OCI-LY7 (cell line): ENCODE results near the gene GPATCH3. TPM values are rescaled to one million over a fixed set of nuclear protein-coding genes. Genes with fewer than 3 reads are reported as not detected.

Experiments used
- BruUV-seq: library from RNA; stranded (reverse); fragments of 400-500 nt; replicated peaks from 2 replicates; lab custom pipeline; 2021; lab: Mats Ljungman, UMichigan
- CTCF ChIA-PET: fragments of 300-600 bp; sonication (Branson Sonifier 250); formaldehyde crosslinking; loops from one replicate; lab custom pipeline; 2022; ENCODE audit warnings: antibody characterized with exemption; ENCODE audit not compliant: unreplicated experiment; lab: Charles Lee
- POLR2A ChIA-PET: fragments of 300-600 bp; sonication (Branson Sonifier 250); formaldehyde crosslinking; loops from one replicate; lab custom pipeline; 2022; ENCODE audit warnings: antibody characterized with exemption; lab: Charles Lee
- DNase-seq: peaks from one replicate; pipeline ENCODE4 v3.0.0-alpha.2; 2015; ENCODE audit warnings: low spot score
- H2AFZ ChIP-seq: fragments of 200-600 bp; sonication (generic), shearing (Covaris generic); 2 replicates; pipeline ENCODE4 v1.6.1; 2014; ENCODE audit warnings: mild to moderate bottlenecking, antibody characterized with exemption, low read length, moderate library complexity
- H3K27ac ChIP-seq: fragments of 200-600 bp; sonication (generic); 2 replicates; pipeline ENCODE4 v1.5.1; 2014; ENCODE audit warnings: mixed run types, low read depth, mild to moderate bottlenecking, moderate library complexity, low read length, inconsistent platforms; ENCODE audit not compliant: poor library complexity, severe bottlenecking
- H3K36me3 ChIP-seq: fragments of 200-600 bp; sonication (generic); 2 replicates; pipeline ENCODE4 v1.6.1; 2014; ENCODE audit warnings: mild to moderate bottlenecking, antibody characterized with exemption, low read length, moderate library complexity, mixed read lengths; ENCODE audit not compliant: insufficient read depth
- H3K4me1 ChIP-seq: fragments of 200-600 bp; sonication (generic); 2 replicates; pipeline ENCODE4 v1.5.1; 2014; ENCODE audit warnings: mild to moderate bottlenecking, low read length; ENCODE audit not compliant: insufficient read depth, poor library complexity, severe bottlenecking
- H3K4me2 ChIP-seq: fragments of 200-600 bp; sonication (generic); 2 replicates; pipeline ENCODE4 v1.6.1; 2014; ENCODE audit warnings: mild to moderate bottlenecking, low read length
- H3K4me3 ChIP-seq: fragments of 200-600 bp; sonication (generic); 2 replicates; pipeline ENCODE4 v1.5.1; 2014; ENCODE audit warnings: mild to moderate bottlenecking, low read depth, low read length; ENCODE audit not compliant: poor library complexity, severe bottlenecking
- H3K79me2 ChIP-seq: fragments of 200-600 bp; sonication (generic); 2 replicates; pipeline ENCODE4 v1.6.1; 2016; ENCODE audit warnings: low read depth, mild to moderate bottlenecking, low read length, moderate library complexity, mixed read lengths; ENCODE audit not compliant: insufficient read depth
- H3K9me2 ChIP-seq: fragments of 200-600 bp; sonication (generic); 2 replicates; pipeline ENCODE4 v1.6.1; 2016; ENCODE audit warnings: mild to moderate bottlenecking, low read length, mixed read lengths; ENCODE audit not compliant: insufficient read depth
- H3K9me3 ChIP-seq: fragments of 200-600 bp; sonication (generic); 2 replicates; pipeline ENCODE4 v1.6.1; 2014; ENCODE audit warnings: mild to moderate bottlenecking, mixed run types, low read length, mixed read lengths
- H4K20me1 ChIP-seq: fragments of 200-600 bp; sonication (generic); 2 replicates; pipeline ENCODE4 v1.6.1; 2014; ENCODE audit warnings: mild to moderate bottlenecking, antibody characterized with exemption, low read length, moderate library complexity, mixed read lengths; ENCODE audit not compliant: insufficient read depth
- EZH2phosphoT487 ChIP-seq: fragments of 200-600 bp; sonication (generic); IDR thresholded peaks from 2 replicates; pipeline ENCODE4 v1.6.1; 2018; ENCODE audit warnings: low read depth, borderline replicate concordance, mild to moderate bottlenecking, mixed run types, antibody characterized with exemption, low read length, moderate library complexity, mixed read lengths
- intact Hi-C: fragments of 100-400 bp; cut with micrococcal nuclease; formaldehyde crosslinking; loops from one replicate; pipeline ENCODE4 v1.10.0; 2022; ENCODE audit not compliant: unreplicated experiment
- total RNA-seq, 2 experiments: library from RNA; depleted of rRNA in 1 of 2; stranded (reverse); fragments of >200 nt in 1 of 2; shearing (Covaris generic) in 1 of 2; gene quantifications; 2 replicates each; pipeline ENCODE4 v1.2.3, GENCODE V29; 2014 to 2022
- TF ChIP-seq, protein P1 (sequence below): fragments of 200-600 bp; sonication (generic); conservative IDR thresholded peaks from 2 replicates; pipeline ENCODE4 v1.5.1; 2014; ENCODE audit warnings: mild to moderate bottlenecking, antibody characterized with exemption, low read length, moderate library complexity, mixed read lengths

The GPATCH3 gene
- total RNA-seq, 2 experiments from 2014 or later = 9.2 to 15.2 TPM

DNA sequence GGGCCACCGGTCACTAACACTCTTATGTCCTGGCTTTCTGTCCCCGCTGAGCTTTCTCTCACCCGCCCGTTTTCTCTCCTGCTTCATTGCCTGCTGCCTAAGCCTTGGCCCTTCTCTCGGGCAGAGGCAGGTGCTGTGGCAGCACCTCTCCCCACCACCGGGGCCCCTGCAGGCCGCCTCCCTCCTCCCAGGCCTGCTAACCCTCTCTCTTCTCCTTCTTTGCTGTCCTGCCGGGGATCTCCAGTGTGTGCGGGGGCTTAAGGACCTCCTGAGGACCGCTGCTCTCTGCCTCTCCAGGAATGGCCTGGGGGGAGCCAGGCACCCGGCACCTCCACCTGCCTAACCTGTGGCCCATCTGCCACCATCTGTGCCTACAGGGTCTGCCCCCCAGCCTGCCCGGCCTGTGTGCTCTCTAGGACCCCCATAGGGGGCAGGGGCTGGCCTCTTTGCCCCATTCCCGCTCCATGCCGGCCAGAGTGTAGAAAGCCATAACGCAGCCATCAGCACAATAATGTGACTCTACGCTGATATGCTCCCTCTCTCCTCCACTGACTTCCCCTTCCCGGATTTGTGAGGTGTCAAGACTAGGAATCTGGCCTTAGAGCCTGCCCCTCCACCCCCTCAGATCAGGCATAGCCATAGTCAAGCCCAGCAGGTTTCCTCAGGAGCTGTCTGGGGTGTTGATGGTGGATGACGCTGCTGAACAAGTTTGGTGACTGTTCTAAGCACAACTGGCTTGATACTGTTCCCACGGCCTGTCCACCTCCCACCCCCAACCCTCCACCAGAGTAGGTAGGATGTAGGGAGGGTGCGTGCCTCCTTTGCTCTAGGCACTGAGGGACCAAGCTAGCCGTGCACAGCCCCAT, 43.4 kb downstream of the GPATCH3 start:
- Histone ChIP-seq H4K20me1 (no peaks in the 10 kb centered on the region), H3K27ac (no peak overlapping the region), H2AFZ (no peak overlapping the region), H3K4me1 (no peaks in the 10 kb centered on the region), H3K4me3 (no peak overlapping the region), H3K9me3 (no peaks in the 10 kb centered on the region), H3K79me2 (no peaks in the 10 kb centered on the region), H3K4me2 (no peak overlapping the region), H3K9me2 (no peaks in the 10 kb centered on the region), H3K36me3 (peaks cover 25% of the 10 kb centered on the region; the same call in 1 of the 2 replicates)
- ChIA-PET CTCF (no interaction called here), POLR2A (interaction anchor here (0.7 to 3.6 kb wide), 2 partner anchors 8 to 14 kb away, joined by 3 to 15 read pairs; no protein-coding TSS in a partner anchor)
- BruUV-seq = no TSS peak
- TF ChIP-seq, protein P1, sequence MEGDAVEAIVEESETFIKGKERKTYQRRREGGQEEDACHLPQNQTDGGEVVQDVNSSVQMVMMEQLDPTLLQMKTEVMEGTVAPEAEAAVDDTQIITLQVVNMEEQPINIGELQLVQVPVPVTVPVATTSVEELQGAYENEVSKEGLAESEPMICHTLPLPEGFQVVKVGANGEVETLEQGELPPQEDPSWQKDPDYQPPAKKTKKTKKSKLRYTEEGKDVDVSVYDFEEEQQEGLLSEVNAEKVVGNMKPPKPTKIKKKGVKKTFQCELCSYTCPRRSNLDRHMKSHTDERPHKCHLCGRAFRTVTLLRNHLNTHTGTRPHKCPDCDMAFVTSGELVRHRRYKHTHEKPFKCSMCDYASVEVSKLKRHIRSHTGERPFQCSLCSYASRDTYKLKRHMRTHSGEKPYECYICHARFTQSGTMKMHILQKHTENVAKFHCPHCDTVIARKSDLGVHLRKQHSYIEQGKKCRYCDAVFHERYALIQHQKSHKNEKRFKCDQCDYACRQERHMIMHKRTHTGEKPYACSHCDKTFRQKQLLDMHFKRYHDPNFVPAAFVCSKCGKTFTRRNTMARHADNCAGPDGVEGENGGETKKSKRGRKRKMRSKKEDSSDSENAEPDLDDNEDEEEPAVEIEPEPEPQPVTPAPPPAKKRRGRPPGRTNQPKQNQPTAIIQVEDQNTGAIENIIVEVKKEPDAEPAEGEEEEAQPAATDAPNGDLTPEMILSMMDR = no peak
- TF ChIP-seq EZH2phosphoT487 = no peak
- intact Hi-C loops = no loop called here
- no peak for DNase-seq

- BruUV-seq = no TSS peak
- no peaks in the 10 kb centered on the region for H3K9me3 ChIP-seq
- H3K36me3 ChIP-seq = peaks cover 32% of the 10 kb centered on the region; the same call in 1 of the 2 replicates
- no peak overlapping the region for H3K4me2 ChIP-seq
- POLR2A ChIA-PET = interaction anchor here (0.7 to 3.6 kb wide), 2 partner anchors 9 to 14 kb away, joined by 3 to 15 read pairs; no protein-coding TSS in a partner anchor
- no peak overlapping the region for H3K27ac ChIP-seq
- no peaks in the 10 kb centered on the region for H4K20me1 ChIP-seq
- H3K4me1 ChIP-seq = no peaks in the 10 kb centered on the region
- intact Hi-C loops = no loop called here
- DNase-seq = no peak
- H3K9me2 ChIP-seq = no peaks in the 10 kb centered on the region
- no peak overlapping the region for H3K4me3 ChIP-seq
- CTCF ChIA-PET = no interaction called here
- TF ChIP-seq EZH2phosphoT487 = no peak
- TF ChIP-seq, protein P1 = no peak
- H3K79me2 ChIP-seq = no peaks in the 10 kb centered on the region
- H2AFZ ChIP-seq = no peak overlapping the region
Measured at GRCh38 chr1:26856181-26856580, 44.1 kb downstream of the GPATCH3 start.
